T follicular helper cell (primary cell): ENCODE measurements around the gene VCAN.

Source experiments
- DNase-seq: peaks from one replicate; pipeline ENCODE4 v3.0.0-alpha.2; 2020; ENCODE audit warnings: low read depth

VCAN gene

DNA sequence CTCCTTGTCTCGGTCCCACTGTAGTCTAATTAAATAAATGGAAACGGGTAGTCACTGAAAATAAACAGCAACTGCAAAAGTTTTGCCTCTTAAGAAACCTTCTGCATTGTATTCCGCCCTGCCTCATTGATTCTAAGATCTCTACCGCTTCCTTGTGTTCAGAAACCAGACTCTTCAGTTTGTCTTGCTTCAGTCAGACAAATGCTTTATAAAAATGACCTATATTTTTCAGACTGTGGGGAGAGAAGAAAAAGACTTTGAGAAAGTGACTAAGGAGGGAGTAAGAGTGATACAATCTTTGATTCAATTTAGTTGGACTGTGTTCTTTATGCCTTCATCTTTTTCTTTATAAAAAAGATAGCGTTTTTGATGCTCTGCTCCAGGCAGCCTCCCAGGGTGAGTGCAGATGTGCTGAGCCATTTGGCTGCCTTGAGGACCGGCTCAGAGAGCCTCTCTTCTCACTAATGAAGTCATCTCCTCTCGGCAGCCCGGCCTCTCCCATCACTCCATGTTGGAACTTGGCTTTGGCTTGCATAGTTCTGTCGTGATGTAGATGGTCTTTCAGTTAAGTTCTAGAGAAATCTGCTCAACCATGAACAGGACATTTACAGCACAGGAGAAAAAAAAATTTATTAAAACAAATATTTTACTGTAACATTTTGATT lies 4.0 kb upstream of the VCAN start:
- no peak for DNase-seq

- no peak for DNase-seq
Observed at GRCh38 chr5:83469075-83469474, 2.5 kb upstream of the VCAN start.

DNA sequence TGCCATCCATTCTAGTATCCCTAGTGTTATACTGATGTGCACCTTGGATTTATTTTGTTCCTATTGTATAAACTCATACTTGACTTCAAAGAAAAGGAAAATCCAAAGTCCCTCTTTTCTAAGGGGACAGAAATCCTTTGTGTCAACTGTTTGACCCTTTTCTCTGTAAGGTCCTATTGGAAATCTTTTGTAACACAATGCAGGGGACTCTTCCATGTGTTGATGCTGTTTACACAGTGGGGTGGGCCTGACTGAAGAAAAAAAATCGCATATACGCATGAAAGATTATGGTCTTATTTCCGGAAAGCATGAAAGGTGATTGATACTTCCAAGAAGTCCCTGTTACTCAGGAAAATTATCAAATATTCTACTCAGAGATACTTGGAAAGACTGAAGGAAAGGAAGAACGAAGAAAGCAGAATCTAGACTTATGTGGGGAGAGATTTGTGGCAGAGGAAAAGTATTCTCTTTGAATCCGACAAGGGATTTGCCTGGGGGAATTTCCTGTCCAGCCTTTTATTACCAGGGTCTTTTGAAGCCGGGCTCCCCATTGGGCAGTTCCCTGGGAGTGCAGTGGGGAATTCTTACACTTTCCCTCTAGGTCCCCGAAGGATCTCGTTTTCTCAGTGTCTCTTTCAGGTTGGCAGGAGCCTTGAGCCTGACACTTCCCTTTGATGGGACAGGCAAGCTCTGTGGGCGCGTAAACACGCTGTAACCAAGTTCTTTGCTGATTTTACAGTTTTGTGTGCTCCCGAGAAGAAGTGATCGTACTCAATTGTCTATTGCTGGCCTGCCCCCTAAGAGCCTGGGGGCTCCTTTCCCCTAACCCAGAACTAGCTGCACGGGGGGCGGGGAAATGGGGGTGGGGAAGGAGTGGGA lies 779 bp upstream of the VCAN start:
- no peak for DNase-seq

GRCh38 chr5:83472213-83472507 lies 616 bp downstream of the VCAN start:
- no peak for DNase-seq

DNA sequence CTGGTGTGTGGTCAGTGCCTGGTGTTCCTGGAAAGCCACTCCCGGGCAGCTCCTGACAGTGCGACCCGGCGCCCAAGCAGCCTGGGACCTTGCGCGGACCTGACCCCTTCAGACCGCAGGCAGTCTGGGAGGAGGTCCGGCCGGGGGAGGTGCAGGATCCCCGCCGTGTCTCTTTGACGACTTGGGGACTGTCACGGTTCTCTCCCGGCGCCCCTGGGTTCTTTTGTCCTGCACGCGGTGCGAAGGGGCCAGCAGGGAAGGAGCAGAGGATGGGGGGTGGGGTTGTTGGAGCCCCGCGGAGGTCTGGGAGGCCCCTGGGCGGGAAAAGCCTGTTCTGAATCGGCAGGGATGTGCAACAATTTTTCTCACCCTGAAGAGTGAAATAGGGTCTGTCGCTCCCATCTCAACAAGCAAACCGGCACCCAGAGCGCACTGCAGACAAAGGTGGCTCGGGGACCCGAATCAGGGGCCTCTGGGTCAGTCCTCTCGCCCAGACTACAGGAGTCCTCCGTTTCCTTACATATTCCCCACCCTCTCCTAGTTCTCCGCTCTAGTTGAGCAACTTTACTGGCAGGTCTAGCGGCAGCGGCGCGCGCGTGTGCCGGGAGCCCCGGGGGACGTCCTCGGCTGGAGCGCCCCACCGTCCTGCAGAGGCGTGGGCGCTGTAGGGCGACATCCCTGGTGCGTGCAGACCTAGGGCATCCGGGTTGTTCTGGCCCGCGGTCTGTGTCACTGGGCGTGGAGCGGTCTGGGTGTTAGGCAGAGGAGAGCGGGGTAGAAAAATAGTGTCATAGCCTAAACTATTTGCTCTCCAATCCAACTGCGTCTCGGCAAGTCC lies 1.2 kb downstream of the VCAN start:
- no peak for DNase-seq

DNA sequence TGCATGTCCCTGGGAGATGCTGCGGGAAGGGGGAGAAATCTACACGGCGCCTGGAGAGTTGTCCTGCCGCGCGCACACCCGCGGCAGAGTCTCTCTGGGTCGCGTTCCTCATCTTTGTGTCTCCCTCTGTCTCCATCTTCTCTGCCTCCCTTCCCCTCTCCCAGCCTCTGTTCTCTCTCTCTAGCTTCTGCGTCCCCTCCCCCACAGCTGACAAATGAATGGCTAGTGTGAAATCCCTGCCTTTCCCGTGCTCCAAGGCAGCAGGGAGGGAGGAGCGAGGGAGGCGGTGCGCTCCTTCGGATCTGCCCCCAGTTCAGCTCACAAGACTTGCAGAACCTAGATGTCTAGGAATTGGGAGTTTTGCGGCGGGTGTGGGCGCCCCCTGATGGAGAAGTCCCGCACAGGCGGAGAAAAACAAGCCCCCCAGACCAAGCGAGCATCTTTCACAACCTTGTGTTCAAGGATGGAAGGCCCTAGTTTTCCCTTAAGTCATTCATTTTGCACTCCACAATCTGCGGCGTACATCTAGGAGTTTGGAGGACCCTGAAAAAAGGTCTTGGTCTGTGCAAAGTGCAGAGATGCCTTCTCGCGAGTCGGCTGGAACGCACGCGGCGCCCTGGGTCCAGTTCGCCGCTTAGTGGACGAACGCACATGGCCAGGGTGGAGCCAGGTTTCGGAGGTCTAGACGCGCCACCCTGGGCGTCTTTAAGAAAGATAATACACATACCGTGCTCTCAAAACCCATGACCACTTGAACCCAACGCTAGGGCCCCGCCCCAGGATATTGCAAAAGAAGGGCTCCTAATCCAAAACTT lies 2.0 kb downstream of the VCAN start:
- peak; percentile 14 for DNase-seq

DNA sequence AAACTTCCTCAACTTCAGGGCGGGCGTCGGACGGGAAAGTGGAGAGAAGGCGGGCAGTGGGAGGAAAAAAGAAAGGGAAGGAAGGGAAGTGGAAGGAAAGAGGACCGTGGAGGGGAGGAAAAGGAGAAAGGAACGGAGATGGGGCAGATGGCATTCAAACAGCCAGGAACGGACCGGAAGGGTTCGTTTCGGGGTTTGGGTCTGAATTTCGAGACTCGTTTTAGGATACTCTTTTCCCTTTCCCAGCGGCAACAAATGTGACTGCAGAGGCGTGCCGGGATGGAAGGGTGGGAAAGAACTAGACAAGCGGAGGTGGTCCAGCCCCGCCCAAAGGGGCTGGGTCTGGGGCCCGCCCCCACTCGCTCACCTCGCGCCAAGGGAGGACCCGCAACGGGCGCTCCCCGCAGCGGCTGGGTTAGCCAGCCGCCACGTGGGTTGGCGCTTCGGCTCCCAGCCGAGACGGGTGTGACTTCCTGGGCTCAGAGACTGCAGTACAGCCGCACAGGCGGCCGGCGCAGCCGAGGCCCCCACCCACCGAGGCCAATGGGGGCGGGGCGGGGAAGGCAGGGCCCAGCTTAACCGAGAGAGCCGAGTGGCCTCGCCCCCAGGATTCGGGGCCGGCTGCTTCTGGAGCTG lies 2.7 kb downstream of the VCAN start:
- DNase-seq: no peak

DNA sequence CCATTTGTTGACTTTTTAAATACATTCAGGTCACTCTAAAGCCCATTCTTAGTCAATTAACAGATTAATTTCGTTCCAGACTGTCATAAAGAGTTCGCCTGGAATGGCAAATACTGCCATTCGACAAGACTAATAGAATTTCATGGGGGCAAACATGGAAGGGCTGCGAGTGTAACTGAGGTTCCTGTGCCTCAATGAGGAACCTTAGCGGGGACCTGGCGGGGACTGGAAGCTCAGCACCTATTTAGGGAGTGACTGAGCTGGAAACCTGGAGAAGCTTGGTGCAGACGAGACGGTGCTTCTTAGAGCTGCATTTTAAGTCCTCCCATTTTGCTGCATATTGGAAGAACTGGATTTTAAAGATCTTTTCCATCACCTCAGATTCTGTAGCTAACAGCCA lies 3.4 kb downstream of the VCAN start:
- DNase-seq: no peak

- no peak for DNase-seq
Observed at GRCh38 chr5:83475391-83475863, 3.9 kb downstream of the VCAN start.

DNA sequence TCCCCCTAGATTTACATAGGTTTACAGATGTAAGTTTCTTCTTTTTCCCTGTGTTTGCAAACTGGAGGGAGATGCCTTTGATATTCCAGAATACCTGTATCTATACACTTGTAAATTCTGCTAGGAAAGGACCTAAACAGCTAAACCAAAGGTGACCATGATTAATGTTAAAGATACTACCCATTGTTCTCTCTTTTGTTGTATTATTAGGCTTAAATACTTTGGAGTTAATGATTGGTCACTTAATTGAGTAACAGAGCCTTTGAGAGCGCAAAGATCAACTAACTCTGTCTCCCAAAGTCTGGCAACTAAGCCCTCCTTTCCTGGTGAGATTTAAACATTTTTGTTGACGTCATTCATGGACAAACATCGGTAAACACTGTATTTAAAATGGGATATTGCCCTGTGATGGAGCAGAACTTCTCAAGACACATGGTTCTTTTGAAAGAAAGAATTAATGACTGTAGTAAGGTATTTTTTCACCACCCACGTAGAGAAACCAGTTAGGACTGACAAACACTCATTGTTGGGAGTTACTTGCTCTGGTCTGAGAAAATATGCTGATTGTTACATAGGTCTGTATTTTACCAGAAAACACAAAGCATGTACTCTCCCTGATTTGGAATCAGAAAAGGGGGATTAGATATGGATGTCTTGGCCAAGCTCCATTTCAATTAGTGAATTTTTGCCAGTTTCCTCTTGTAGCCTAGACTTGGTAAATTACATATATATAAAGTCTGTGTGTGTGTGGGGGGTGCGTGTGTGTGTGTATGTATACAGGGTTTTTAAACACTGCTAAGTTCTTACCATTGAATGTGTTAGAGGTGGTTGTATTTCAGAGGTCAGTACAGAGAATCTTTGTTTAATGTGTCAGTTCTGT lies 4.6 kb downstream of the VCAN start:
- DNase-seq: no peak

DNA sequence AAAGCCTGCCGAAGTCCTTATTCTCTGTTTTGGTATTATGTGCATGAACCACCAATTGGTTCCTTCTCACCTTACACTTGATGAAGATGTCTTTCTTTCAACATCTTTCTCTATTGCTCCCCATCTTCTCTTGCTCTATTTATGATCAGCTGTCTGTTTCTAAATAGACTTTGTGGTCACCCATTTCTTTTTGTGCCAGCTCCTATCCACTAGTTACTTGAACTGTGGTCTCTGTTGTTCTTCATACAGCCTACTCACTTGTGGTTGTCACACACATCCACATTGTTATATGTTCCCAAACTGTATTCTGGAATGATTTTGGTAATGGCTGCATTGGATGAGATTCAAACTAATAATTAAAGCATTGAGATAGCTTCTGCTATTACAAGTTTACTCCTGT lies 11.4 kb downstream of the VCAN start:
- no peak for DNase-seq

DNA sequence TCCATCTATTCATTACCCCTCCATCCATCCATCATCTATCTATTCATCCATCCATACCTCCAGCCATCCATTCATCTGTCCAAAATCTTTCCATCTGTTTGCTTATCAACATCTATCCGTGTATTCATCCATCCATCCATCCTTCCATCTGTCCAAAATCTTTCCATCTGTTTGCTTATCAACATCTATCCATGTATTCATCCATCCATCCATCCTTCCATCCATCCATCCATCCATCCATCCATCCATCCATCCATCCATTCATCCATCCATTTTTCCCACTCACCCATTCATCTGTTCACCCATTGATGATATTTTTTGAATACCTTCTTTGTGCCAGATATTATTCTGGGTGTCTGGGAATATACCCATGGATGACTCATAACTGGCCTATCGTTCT lies 12.8 kb downstream of the VCAN start:
- no peak for DNase-seq

DNA sequence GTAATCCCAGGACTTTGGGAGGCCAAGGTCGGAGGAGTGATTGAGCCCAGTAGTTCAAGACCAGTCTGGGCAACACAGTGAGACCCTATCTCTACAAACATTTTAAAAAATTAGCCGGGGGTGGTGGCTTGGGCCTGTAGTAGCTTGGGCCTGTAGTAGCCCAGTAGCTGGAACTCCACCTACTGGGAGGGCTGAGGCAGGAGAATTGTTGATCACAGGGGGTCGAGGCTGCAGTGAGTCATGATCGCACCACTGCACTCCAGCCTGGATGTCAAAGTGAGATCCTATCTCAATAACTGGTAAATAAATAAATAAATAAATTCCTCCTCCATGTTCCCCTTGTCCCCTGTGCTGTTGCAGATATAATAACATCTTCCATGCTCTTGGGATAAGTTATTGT lies 14.3 kb downstream of the VCAN start:
- no peak for DNase-seq

- no peak for DNase-seq
Observed at GRCh38 chr5:83487155-83487554, 15.6 kb downstream of the VCAN start.

DNA sequence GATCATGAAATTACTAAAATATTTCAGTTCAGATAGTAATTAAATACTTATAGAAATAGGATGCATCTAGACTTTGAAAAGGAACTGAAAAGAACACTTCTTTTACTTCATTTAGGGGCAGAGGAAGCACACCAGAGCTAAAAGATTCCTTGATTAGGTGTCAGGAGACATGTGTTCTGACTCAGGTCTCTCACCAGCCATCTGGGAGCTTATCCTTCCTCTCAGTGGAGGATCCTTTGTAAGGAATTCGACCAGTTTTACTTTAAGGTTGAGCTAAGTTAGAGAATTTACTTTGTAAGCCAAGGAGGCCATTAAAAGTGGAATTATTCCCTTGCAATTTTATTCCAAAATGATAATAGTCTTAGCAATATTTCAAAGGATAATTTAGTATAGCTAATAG lies 16.7 kb downstream of the VCAN start:
- no peak for DNase-seq

GRCh38 chr5:83488821-83489220 lies 17.3 kb downstream of the VCAN start:
- no peak for DNase-seq

DNA sequence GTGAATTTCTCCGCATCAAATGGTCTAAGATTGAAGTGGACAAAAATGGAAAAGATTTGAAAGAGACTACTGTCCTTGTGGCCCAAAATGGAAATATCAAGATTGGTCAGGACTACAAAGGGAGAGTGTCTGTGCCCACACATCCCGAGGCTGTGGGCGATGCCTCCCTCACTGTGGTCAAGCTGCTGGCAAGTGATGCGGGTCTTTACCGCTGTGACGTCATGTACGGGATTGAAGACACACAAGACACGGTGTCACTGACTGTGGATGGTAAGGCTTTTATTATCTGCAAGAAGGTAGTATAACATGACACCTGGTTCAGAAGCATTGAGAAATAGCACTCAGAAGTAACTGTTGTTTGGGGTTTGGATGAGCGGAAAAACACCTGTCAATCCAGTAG lies 18.7 kb downstream of the VCAN start:
- DNase-seq: no peak

DNA sequence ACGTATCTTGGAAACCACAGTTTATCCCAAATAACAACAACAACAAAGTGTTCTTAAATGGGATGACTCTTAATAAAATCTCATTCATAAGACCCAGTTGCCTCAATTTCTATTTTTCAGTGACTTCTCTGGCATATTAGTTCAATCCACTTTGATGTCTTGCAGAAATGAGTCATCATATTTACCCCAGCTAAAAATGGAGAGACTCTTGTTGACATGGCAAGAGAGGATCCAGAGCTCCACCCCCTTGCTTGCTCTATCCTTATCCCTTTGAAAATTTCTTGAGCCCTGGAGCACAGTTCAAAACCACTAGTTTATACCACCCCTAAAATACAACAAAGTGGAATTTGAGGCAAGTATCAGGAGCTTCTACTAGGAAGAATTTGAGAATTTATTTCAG lies 20.8 kb downstream of the VCAN start:
- no peak for DNase-seq

DNA sequence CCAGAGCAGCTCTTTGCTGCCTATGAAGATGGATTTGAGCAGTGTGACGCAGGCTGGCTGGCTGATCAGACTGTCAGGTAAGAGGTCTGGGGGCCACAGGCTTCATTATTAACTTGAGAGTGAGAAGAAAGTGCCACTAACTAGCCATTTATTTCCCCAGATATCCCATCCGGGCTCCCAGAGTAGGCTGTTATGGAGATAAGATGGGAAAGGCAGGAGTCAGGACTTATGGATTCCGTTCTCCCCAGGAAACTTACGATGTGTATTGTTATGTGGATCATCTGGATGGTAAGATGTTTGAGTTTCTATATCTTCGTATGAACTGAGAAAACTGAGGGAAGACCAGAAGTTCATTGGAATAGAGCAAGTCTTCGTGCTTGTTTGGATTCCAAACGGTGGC lies 22.1 kb downstream of the VCAN start:
- DNase-seq: no peak

- no peak for DNase-seq
Observed at GRCh38 chr5:83494087-83494620, 22.6 kb downstream of the VCAN start.
